ENCODE measurements around the gene MAP3K15.

- no peak for TF ChIP-seq CTCF (IDR thresholded peaks at IDR 0.05)
- no peak for TF ChIP-seq SMAD3 (CRISPR knock-in tag; IDR thresholded peaks at IDR 0.05; ENCODE audit: borderline replicate concordance)
- no peak for TF ChIP-seq E2F1 (CRISPR knock-in tag; IDR thresholded peaks at IDR 0.05)
- TF ChIP-seq ZBTB21 (CRISPR knock-in tag; IDR thresholded peaks at IDR 0.05; ENCODE audit: borderline replicate concordance) = no peak
- TF ChIP-seq TP53 (CRISPR knock-in tag; IDR thresholded peaks at IDR 0.05) = no peak
- TF ChIP-seq CREB1 (CRISPR knock-in tag; IDR thresholded peaks at IDR 0.05) = no peak
- TF ChIP-seq NFYB (CRISPR knock-in tag; conservative IDR thresholded peaks at IDR 0.05; ENCODE audit: low read depth) = no peak
- no peak for TF ChIP-seq CBFB (CRISPR knock-in tag; IDR thresholded peaks at IDR 0.05; ENCODE audit: low read depth)
- no peak for TF ChIP-seq MLX (CRISPR knock-in tag; IDR thresholded peaks at IDR 0.05)
- no peak for TF ChIP-seq MAX (CRISPR knock-in tag; IDR thresholded peaks at IDR 0.05)
- TF ChIP-seq PRDM15 (CRISPR knock-in tag; IDR thresholded peaks at IDR 0.05) = no peak
- TF ChIP-seq PREB (CRISPR knock-in tag; IDR thresholded peaks at IDR 0.05; ENCODE audit: borderline replicate concordance) = no peak
These were observed 111.6 kb downstream of the MAP3K15 start for GRCh38 chrX:19403696-19404095.

Data from WTC11 (cell line).